Limb (tissue), 2 donors: ENCODE data around the gene ESYT3.
A peak's percentile ranks its signal among the peaks of the same experiment; 100 is the strongest.
"Not testable (repeated sequence)": the region's sequence is repeated elsewhere in the genome, so short reads cannot be mapped to it uniquely, and the experiment has no call there.

ENCODE experiments used
- DNase-seq, 2 donors: peaks; one replicate each; pipeline ENCODE4 v3.0.0-alpha.2; 2016; ENCODE audit errors: extremely low spot score in 2 of 2

ESYT3 gene

DNA sequence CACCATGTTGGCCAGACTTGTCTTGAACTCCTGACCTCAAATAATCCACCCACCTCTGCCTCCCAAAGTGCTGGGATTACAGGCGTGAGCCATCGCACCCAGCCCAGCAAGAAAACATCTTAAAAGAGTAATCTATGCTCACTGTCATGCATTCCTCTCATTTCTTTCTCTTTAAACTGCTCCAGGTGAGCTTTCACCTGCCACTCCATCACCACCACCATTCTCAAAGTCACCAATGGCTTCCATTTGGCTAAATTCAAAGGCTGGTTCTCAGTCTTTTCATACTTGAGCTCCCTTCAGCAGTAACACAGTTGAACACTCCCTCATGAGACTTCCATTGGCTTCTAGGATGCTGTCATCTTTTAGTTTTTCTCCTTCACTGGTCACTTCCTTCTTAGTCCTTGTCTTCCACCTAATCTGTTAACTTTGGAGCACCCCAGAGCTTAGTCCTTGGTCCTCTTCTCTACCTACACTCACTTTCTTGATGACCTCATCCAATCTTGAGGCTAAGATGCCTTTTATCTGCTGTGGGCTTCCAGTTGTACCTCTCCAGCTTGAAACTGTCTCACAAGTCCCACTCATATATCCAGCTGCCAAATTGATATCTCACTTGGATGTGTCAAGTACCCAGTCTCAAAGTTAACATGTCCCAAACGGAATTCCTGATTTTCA, 27.0 kb upstream of the ESYT3 start:
- DNase-seq: no peak

DNA sequence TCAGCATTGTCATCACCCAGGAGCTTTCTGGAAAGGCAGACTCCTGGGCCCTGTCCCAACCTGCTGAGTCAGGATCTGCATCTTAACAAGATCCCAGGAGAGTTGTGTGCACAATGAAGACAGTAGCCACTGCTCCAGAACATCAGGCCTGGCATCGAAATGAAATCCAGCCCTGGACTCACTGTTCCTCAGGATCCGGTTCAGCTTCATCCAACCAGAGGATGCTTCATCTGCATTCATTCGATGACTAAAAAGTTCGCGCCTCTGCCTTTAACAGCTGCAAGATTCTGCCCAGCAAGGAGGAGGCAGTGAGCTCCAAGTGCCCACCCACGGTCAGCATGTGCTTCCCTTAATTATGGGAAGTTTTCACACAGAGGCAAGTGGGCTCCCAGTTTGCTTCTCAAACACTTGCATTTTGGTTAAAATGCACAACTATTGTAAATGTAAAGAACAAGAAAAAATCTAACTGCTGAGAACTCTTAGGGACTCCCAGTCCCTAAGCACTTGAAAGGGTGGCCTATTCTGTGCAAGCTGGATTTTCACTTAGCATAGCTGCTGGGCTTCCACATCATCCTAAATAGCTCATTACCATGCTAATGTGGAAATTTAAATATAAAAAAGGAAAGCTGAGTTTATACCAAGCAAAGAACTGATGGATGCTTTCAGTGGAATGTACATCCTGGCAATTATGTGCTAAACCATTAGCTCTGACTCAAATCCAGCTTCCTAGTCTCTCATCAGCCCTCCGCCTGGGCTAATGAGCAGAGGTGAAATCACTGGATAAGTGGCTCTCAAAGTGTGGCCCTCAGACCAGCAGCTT, 25.5 kb upstream of the ESYT3 start:
- peak in 1 of 2 donors; percentile 17 for DNase-seq

DNA sequence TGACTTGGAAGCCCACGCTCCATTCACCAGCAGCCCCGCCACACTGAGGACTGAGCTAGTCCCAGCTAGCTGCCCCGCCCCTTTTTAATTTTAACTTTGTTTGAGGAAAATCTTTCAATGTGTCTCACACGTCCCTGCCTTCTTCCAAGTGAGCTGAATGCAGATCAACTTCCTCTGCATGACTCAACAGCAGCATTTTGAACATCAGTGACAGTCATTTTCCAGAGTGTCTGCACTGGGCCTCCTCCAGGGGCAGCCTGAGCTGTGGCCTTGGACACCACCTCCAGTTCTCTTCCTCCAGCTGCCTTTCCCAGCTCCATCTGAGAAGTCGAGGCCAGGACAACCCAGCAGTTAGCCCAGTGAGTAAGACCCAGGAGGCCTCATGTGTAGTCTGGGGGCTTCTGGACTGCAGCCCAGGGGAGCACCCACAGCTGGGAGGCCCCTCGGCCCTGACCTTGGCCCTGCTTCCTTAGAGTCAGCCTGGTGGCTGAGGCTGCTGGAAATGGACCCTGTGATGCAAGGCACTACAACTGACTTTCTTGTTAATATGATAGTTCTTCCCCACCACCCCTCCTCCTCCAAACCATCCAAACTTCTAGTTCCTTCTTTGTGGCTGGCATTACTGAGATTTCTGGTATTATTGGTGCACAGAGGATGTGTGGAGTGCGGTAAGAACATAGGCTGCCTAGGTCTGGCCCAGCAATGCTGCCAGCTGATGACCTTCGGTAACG, 21.4 kb upstream of the ESYT3 start:
- no peak for DNase-seq

DNA sequence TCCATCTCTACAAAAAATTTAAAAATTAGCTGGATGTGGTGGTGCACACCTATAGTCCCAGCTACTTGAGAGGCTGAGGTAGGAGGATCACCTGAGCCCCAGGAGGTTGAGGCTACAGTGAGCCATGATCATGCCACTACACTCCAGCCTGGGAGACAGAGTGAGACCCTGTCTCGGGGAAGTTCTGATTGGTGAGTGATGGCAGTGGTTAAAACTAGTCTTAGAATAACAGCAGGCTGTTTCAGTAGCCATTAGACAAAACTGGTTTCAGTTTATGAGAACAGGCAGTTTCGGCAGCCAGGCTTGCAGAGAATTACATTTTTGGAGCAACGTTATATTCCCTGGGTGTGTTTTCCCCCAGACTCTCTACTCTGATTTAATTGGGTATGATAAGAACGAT, 18.2 kb upstream of the ESYT3 start:
- not testable (repeated sequence) for DNase-seq

DNA sequence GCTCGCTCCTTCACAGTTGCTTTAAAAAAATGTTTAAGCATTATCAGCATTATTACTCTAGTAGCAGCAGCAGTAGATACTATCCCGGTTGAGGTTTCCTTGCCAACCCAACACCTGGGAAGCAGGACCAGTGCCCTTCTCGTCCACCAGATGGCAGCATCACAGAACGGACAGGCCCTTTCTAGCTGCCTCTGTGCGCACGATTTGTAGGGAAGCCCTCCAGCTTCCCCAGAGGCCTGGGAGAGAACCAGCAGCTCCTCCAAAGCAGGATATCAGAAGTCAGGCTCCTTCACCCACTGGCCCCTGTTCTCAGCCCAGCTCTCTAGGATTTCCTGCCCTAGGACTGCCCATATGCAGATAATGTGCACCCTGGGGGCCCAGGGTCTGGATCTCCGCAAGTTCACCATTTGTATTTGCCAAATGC, 16.8 kb upstream of the ESYT3 start:
- DNase-seq: peak; percentile 75 to 82

DNA sequence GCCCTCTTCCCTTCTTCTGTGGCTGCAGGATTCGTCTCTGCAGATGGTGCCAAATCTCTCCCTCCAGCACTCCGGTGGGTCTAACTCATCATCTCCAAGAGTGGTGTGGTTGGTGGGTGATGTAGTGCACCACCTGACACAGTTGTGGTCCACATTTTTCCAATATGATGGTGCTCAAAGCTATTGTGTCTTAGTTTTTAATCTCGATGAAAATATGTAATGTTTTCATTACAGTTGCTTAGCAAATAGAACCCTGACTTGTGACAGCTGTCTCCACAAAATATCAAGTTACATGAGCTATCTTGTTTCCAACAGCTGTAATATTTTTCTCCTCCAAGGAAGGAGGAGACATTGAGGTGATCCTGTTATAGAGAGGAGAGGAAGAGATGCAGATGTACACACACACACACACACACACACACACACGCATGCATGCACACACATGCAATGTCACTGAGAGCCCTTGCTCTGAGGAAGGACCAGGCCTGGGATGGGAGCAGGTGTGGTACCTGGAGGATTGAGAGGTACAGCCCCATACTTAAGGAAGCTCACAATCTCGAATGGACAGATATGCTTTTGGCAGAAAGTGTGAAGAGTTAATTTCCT, 15.7 kb upstream of the ESYT3 start:
- DNase-seq: peak in 1 of 2 donors; percentile 61

DNA sequence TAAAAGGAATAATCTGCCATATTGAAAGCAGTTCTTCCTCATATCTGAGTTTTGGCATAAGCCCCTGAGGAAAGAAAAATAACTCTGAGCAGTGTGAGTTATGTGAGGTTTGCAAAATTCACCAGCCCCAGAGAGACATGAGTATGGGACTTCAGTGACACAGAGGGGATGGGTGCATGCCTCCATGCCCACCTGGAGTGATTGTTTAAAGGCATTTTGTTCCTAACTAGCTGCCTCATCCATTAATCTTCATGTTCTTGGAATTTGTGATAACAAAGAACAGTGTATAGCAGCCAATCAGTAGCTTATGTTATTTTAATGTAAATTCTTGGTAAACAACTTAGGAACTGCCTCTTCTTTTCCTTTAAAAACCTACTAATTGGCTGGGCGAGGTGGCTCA, 11.1 kb upstream of the ESYT3 start:
- no peak for DNase-seq

DNA sequence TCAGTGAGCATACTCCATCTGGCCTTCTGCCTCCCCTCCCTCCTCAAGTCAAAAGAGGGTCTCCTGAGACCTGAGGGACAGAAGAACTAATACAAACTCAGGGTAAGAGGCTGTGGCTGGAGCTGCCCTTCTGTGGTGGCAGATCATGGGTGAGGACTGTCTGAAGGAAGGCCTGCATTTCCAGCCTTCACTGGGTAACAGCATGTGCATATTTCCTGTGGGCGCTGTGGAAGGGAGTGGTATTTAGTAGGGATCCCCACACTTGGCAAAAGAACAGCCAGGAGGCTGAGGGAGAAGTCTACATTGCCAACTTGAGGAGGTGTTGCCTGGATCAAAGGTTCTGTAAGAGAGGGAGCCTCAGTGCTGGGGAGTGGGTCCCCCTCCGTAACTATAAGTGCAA, 10.1 kb upstream of the ESYT3 start:
- DNase-seq: no peak

DNA sequence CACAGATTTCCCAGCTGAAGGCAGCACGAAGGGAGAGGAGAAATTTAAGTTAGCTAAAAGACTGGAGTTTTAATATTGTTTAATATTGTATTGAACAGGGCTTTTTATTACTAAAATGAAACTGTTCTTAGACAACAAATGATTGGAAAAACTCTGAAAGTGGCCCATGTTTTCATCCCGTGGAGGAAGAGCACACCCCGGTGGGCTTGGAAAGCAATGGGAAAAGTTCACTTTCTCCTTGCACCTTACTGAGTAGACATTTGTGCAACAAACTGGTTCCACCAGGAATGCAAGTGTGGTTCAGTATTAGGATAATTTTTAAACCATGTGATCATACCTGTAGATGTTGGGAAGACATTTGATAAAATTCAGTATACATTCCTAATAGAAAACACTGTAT, 8.2 kb upstream of the ESYT3 start:
- DNase-seq: no peak

DNA sequence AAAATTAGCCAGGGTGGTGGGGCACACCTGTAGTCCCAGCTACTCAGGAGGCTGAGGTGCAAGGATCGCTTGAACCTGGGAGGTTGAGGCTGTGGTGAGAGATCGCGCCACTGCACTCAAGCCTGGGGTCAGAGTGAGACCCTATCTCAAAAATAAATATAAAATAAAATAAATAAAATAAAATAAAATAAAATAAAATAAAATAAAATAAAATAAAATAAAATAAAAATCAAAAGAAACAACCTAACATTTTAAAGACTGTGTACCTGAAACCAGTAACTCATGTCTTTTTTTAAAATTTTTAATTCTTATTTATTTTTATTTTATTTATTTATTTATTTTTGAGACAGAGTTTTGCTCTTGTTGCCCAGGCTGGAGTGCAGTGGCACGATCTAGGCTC, 7.7 kb upstream of the ESYT3 start:
- DNase-seq: not testable (repeated sequence)

DNA sequence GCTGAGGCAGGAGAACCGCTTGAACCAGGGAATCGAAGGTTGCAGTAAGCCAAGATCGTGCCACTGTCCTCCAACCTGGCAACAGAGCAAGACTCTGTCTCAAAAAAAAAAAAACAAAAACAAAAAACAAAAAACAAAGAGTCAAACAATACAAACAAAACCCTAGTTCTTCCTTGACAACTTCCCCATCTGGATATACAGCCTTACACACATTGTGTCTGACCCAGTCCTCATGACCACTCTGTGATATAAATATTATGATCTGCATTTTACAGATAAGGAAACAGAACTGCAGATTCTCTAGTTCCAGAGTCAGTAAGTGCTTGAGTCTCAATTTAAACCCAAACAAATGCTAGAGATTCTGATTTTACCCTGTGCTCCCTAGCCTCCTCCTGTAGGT, 4.8 kb upstream of the ESYT3 start:
- no peak for DNase-seq

DNA sequence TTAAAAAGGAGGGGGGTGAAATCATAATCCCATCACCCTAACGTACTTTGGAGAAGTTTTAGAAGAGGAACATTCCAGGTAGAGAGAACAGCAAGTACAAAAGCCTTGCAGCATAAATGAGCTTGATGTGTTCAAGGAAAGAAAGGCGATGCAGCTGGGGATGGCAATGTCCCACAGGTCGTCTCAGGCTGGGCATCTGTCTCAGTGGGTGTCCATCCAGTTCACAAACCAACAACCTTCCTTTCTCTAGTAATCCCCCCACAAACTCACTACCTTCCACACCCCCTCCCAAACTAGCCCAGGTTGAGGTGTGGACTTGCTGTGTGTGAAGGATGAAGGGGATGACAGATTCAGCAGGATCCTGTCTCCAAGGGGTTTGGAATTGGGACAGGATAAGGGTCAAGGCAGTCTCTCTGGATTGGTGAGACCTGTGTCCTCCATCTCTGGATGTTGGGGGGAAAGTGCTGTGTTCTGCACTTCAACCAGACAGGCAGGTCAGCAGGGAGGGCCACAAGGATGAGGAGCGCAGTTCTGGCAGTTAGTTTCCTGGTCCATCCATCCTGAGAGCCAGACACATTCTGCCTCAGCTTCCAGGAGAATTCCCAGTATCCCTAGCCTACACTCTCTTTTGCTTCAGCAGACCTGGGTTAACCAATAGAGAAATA, 1.7 kb upstream of the ESYT3 start:
- no peak for DNase-seq

DNA sequence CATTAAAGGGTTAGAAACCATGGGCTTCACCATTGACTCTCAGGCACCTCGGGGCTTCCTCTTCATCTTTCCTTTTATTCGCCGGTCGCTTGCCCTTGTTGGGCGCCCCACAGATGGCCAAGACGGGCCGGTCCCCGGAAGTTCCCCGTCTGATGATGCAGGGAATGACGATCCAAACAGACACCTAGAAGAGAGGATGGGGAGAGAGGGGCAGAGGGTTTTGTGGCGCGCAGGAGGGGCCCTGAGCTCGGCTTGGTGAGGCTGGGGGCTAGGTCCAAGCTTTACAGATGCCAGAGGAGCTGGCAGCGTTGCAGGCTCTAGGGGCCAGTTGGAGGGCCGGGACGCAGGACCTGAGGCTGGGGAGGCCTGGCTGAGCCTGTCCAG, 532 bp upstream of the ESYT3 start:
- no peak for DNase-seq

DNA sequence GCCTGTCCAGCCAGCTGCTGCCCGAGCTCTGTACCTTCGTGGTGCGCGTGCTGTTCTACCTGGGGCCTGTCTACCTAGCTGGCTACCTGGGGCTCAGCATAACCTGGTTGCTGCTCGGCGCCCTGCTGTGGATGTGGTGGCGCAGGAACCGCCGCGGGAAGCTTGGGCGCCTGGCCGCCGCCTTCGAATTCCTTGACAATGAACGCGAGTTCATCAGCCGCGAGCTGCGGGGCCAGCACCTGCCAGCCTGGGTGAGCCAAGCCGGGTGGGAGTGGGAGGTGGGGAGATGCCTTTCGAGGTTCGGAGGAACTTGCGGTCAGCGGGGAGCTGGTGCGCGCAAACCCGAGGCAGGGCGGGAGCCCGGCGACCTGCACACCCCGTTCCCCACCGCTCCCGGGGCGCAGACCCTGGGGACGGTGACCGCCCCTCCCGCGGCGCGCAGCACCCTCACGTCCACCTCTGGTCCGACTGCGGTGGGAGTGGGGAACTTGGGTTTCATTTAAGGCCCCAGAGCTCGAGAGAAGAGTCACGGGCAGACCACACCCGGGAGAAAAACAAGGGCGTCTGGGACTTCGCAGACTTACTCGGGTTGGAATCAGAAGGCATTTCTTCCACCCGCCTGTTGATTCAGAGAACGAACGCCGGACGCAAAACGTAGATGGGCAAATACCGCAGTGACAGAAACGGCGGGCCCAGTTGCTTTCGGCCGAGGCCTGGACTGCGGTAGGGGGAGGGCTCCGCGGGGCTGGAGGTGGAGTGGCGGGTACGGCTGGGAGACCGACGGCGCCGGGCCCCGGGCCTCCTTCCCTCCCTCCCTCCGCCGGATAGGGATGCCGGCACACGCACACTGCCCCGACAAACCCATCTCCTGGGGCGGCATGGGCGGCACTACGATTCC, 708 bp downstream of the ESYT3 start:
- no peak for DNase-seq

DNA sequence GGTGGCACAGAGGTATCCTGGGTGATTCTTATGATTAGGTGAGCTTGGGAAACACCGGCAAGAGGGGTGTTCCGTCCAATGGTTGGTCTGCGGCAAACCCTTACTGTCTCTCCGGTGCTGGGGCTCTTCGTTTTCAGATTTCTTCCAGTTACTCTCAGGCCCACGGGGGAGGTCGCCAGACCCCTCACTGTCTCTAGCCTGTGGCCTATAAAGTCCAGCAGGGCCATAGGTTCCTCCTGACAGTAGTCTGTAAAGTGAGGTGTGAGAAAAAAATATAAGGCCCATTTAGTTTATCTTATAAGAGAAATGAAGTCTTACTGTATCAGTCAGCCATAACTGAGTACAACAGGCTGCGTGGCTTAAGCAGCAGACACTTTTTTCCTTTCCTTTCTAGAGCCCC, 1.4 kb downstream of the ESYT3 start:
- DNase-seq: no peak

DNA sequence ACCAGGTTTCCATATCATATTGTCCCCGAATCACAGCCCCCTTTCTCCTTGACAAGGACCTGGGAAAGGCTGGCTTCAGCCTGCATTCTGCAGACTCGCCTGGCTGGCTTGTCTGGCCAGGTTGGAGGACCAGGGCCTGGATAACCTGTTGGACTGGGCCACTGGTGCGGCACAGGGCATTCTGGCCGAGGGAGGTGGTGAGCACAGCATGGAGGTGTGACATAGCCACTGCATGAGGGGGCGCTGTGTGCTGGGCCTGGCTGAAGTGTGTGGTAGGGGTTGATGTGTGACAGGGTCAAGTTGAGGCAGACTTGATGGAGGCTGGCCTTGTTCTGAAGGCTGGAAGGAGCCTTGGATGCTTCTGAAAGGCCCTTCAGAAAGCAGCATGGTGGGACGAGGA, 2.9 kb downstream of the ESYT3 start:
- no peak for DNase-seq

DNA sequence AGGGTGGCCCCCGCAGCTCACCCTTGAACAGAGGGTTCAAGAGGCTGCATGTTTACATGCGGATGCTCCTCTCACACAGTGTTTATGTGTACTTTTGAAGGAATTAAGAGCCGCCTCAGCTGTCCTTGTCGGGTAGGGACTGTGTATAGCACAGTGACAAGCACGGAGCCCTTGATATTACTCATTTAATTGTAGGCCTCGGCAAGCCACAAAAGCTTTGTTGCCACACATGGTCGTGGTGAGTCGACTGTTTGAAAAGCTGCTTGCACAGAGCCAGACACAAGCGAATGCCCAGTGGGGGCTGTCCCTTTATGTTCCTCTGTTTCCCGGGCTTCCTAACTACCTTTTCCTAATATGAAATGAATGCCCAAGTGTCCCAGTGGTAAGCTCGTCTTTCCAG, 4.5 kb downstream of the ESYT3 start:
- DNase-seq: no peak

DNA sequence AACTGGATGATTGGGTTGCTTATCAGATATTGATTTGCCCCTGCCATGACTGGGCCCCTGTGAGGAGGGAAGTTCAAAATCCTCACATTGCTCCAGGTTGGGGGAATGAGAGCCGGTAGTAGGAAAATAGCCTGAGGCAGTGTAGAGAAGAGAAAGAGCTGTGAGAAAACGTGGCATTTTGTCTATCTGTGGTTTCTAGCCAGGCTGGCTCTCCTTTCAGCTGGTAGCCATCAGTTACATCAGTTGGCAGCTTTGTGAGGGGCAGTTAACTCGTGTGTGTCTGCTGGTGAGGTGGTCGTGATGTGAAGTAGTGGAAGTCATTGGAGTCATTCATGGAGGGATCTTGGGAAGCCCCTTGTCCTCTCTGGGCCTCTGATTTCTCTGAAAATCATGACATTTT, 5.2 kb downstream of the ESYT3 start:
- no peak for DNase-seq

DNA sequence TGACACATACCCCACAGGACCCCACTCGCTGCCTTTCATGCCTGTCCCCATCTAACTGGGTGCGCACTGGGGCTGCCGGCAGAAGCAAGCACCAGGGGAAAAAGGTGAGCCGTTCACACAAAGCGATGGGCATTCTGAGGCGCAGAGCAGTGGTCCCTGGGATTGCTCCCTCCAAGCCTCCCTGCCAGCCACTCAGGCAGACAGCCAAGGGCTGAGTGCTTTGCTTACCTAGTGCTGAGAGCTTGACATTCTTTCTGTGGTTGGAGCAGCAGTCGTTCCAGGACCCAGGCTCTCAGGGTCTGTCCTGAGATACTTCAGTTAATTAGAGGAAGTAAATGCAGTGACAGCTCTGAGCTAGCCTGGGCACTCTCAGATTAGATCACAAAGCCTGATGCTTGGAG, 5.7 kb downstream of the ESYT3 start:
- no peak for DNase-seq

DNA sequence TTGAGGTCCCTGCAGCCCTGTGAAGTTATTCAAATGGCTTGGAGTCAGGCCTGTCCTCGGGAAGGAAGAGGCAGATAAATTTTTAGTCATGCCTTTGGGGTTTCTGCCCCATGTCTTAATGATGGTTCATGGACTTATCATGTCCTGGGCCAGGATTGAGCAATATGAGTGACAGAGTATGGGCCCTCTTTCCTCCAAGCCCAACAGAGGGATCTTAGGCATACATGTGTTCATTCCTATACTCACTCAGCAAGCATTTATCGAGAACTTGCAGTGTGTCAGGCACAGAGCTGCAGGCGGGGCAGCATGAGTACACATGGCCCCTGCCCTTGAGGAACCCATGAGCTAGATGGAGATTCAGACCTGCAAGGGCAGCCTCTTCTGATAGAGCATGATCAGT, 6.2 kb downstream of the ESYT3 start:
- DNase-seq: no peak

DNA sequence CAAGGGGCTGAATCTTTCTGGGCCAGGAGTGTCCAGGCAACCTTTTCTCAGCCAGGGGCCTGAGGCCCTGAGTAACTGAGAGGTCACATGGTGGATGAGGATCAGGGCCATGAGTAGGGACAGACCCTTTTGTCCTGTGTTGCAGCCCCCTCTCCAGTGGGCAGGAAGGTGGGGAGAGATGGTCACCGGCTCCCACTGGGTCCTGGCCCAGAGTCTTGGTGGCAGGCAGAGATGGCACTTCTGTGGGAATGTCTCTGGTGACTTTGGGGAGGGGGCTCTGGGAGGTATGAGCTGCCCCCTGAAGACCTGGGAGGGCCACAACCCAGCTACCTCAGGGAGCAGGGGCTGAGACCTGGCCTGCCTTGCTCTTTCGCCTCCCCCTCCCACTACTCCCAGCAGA, 6.8 kb downstream of the ESYT3 start:
- no peak for DNase-seq
